ENCODE measurements around the gene AGBL1.

- TF ChIP-seq EZH2 (IDR thresholded peaks at IDR 0.05; ENCODE audit: low read length) = no peak
- no peak for TF ChIP-seq CTCF (optimal IDR thresholded peaks at IDR 0.05 in 1 of 3, IDR thresholded peaks at IDR 0.05 in 1 of 3, conservative IDR thresholded peaks at IDR 0.05 in 1 of 3; ENCODE audit: extremely low read depth in 1 of 3, insufficient read depth in 2 of 3, low read length in 3 of 3)
Measured at GRCh38 chr15:86919581-86919980, 839.9 kb downstream of the AGBL1 start.
